ENCODE measurements around the gene ADAM22.
A peak's percentile ranks its signal among the peaks of the same experiment; 100 is the strongest.

Gene ADAM22

GRCh38 chr7:88218836-88219605 lies 285.0 kb downstream of the ADAM22 start:
- peak; percentile 54 for DNase-seq (ENCODE audit: low spot score)

- DNase-seq (ENCODE audit: low spot score) = peak; percentile 83
These were observed 286.0 kb downstream of the ADAM22 start, which contains the start of gene SRI for GRCh38 chr7:88219781-88220747. SRI (minus strand) TSS chr7:88220038; CDS start chr7:88220026, 12 bp downstream.

GRCh38 chr7:88223265-88223664 lies 289.2 kb downstream of the ADAM22 start:
- no peak for DNase-seq (ENCODE audit: low spot score)

- DNase-seq (ENCODE audit: low spot score) = no peak
These were observed 290.7 kb downstream of the ADAM22 start for GRCh38 chr7:88224601-88225275.

- DNase-seq (ENCODE audit: low spot score) = no peak
These were observed 292.1 kb downstream of the ADAM22 start for GRCh38 chr7:88226201-88226600.

DNA sequence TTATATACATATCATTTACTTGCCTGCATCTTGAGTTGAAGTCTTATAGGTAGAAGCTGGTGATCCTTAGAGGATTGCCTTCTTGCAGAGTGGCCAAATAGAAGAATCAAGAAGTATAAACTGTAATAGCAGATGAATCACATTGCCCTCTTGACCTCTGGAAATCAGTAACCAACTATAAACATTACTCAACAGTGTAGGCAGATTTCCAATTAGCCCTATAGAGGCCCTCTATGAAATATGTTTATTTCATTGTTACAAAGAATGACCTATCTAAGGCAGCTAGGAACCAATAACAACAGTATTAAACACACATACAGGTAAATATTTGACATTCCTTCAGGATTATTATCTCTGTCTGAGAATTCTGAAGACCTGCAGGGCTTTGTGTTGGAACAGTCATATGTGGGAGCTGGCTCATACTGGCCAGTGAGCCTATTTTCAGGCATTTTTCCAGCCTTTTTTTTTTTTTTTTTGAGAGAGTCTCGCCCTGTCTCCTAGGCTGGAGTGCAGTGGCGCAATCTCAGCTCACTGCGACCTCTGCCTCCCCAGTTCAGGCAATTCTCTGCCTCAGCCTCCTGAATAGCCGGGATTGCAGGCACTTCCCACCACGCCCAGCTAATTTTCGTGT lies 292.9 kb downstream of the ADAM22 start:
- no peak for DNase-seq (ENCODE audit: low spot score)

GRCh38 chr7:88229302-88229995 lies 295.4 kb downstream of the ADAM22 start:
- no peak for DNase-seq (ENCODE audit: low spot score)

GRCh38 chr7:88230646-88231045 lies 296.6 kb downstream of the ADAM22 start:
- DNase-seq (ENCODE audit: low spot score) = no peak

DNA sequence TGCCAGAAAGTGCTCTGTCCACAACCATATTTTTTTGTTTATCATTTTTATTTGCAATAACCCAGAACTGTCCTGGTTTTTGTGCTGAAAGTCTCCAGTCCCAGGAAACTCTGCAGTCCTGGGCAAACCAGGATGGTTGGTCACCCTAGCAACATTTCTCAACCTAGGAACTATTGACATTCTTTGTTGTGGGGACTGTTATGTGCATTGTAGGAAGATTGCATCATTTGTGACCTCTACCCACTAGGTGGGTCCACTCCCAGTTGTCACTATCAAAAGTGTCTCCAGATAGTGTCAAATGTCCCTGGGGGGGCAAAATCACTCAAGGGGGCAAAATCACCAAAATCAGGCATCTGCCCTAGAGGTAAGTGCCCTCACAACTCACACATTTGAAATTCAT lies 299.8 kb downstream of the ADAM22 start:
- no peak for DNase-seq (ENCODE audit: low spot score)

DNA sequence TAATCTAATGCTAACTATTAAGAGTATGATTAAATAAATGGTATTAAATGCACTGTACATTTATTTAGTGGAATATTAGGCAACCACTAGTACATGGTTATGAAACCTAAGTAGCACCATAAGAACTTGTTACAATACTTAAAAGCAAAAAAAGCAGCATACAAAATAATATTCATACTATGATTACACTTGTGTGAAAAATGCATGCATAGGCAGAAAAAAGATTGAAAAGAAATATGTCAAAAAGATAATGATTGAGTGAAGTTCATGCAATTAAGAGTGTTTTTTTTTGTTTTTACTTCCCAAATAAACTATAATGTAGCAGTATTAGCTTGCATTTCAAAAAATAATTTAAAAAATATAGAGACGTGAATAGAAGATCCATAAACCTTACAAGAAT lies 305.8 kb downstream of the ADAM22 start:
- no peak for DNase-seq (ENCODE audit: low spot score)

GRCh38 chr7:88243345-88243909 lies 309.4 kb downstream of the ADAM22 start:
- DNase-seq (ENCODE audit: low spot score) = peak; percentile 56

- DNase-seq (ENCODE audit: low spot score) = no peak
These were observed 310.2 kb downstream of the ADAM22 start for GRCh38 chr7:88244258-88244657.

Measured in kidney capillary endothelial cell (primary cell).